HG02588 (cell line): ENCODE measurements around the gene HAGH.

Source experiments
- ATAC-seq: cut with Tn5 transposase; IDR thresholded peaks from one replicate; pipeline ENCODE4 v1.9.1; 2021; ENCODE audit warnings: mild to moderate bottlenecking, moderate library complexity; ENCODE audit not compliant: unreplicated experiment

The HAGH gene

GRCh38 chr16:1765826-1766225, 60.8 kb downstream of the HAGH start:
- ATAC-seq: no peak

GRCh38 chr16:1764971-1765370, 61.7 kb downstream of the HAGH start:
- ATAC-seq: no peak

- no peak for ATAC-seq
Measured at GRCh38 chr16:1763521-1764511, 62.8 kb downstream of the HAGH start.

- ATAC-seq: no peak
Measured at GRCh38 chr16:1762879-1763520, 63.6 kb downstream of the HAGH start.

- no peak for ATAC-seq
Measured at GRCh38 chr16:1762196-1762878, 64.3 kb downstream of the HAGH start.

DNA sequence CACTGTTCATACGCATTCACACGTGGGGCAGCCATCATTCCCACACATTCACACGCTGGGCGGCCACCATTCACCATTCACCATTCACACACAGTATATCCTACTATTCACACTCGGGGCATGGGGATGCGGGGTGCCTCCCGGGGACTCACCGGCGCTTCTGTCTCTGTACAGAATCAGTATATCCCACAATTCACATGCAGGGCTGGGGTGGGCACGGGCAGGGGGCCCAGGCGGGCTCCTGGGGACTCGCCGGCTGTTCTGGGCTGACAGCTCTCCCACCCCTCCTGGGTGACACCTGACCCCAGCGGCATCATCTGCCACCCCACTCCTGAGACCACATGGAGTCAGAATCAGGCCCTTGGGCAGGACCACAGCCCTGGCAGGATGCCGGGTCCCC, 64.9 kb downstream of the HAGH start:
- no peak for ATAC-seq

- ATAC-seq: no peak
Measured at GRCh38 chr16:1760911-1761310, 65.7 kb downstream of the HAGH start.

DNA sequence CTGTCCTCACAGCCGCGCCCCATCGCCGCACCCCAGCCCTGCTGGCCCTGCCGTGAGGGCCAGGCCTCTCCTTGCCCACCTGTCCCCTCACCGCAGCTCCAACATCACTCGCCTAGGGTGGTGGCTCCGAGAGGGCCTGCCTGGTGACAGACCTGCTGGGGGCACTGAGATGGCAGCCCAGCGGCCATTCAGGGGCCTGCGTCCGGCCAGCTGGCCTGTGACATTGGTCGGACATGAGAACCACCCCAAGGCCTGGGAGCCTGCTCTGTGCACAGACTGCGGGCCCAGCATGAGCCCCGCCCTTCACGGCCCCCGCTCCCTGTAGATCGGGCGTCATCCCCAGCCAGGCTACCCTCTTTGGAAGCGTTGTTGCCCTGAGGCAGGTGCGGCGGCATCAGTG, 67.1 kb downstream of the HAGH start:
- ATAC-seq: no peak

GRCh38 chr16:1758923-1759322, 67.7 kb downstream of the HAGH start:
- ATAC-seq: no peak

GRCh38 chr16:1757714-1758461, 68.7 kb downstream of the HAGH start:
- no peak for ATAC-seq
